HG03045 (cell line): ENCODE measurements around the gene DNAH10.
"Not testable (repeated sequence)": the region's sequence is repeated elsewhere in the genome, so short reads cannot be mapped to it uniquely, and the experiment has no call there.

Experiments
- ATAC-seq: cut with Tn5 transposase; IDR thresholded peaks from one replicate; pipeline ENCODE4 v1.9.1; 2021; ENCODE audit warnings: mild to moderate bottlenecking, moderate library complexity; ENCODE audit not compliant: unreplicated experiment

The DNAH10 gene

GRCh38 chr12:123903301-123904065 lies 141.4 kb downstream of the DNAH10 start:
- ATAC-seq, result no peak

- ATAC-seq, result no peak
Measured at GRCh38 chr12:123905319-123905925, 143.3 kb downstream of the DNAH10 start.

GRCh38 chr12:123906711-123907420 lies 144.8 kb downstream of the DNAH10 start:
- no peak for ATAC-seq

- no peak for ATAC-seq
Measured at GRCh38 chr12:123907726-123908476, 145.8 kb downstream of the DNAH10 start.

- no peak for ATAC-seq
Measured at GRCh38 chr12:123908884-123909725, 147.0 kb downstream of the DNAH10 start.

GRCh38 chr12:123910057-123910456 lies 148.0 kb downstream of the DNAH10 start:
- ATAC-seq, result no peak

- no peak for ATAC-seq
Measured at GRCh38 chr12:123910761-123911193, 148.7 kb downstream of the DNAH10 start.

- ATAC-seq, result not testable (repeated sequence)
Measured at GRCh38 chr12:123911672-123912409, 149.7 kb downstream of the DNAH10 start.

- no peak for ATAC-seq
Measured at GRCh38 chr12:123912415-123913380, 150.6 kb downstream of the DNAH10 start.

- ATAC-seq, result no peak
Measured at GRCh38 chr12:123914726-123915333, 152.7 kb downstream of the DNAH10 start.

- no peak for ATAC-seq
Measured at GRCh38 chr12:123916729-123917128, 154.6 kb downstream of the DNAH10 start.

- no peak for ATAC-seq
Measured at GRCh38 chr12:123917337-123917850, 155.3 kb downstream of the DNAH10 start.

- no peak for ATAC-seq
Measured at GRCh38 chr12:123919980-123920360, 157.9 kb downstream of the DNAH10 start.

GRCh38 chr12:123923038-123923437 lies 160.9 kb downstream of the DNAH10 start:
- no peak for ATAC-seq

GRCh38 chr12:123923927-123924326 lies 161.8 kb downstream of the DNAH10 start:
- ATAC-seq, result no peak

GRCh38 chr12:123924539-123924938 lies 162.4 kb downstream of the DNAH10 start:
- no peak for ATAC-seq

GRCh38 chr12:123928274-123928865 lies 166.3 kb downstream of the DNAH10 start:
- ATAC-seq, result no peak
